Renal pelvis (tissue), 4 donors: ENCODE data around the gene CELF3. TPM values are rescaled to one million over a fixed set of nuclear protein-coding genes. Genes with fewer than 3 reads are reported as not detected.

ENCODE experiments used
- DNase-seq: peaks from one replicate; pipeline ENCODE4 v3.0.0-alpha.2; 2013
- polyA plus RNA-seq, 3 donors: library from polyadenylated mRNA; unstranded; fragments of 120-200 nt; gene quantifications; one replicate each; pipeline ENCODE4 v1.2.1, GENCODE V29; 2013; ENCODE audit not compliant: insufficient read length in 3 of 3

The CELF3 gene
- polyA plus RNA-seq, 3 donors, result 0.53 to 0.61 (median 0.58) TPM

DNA sequence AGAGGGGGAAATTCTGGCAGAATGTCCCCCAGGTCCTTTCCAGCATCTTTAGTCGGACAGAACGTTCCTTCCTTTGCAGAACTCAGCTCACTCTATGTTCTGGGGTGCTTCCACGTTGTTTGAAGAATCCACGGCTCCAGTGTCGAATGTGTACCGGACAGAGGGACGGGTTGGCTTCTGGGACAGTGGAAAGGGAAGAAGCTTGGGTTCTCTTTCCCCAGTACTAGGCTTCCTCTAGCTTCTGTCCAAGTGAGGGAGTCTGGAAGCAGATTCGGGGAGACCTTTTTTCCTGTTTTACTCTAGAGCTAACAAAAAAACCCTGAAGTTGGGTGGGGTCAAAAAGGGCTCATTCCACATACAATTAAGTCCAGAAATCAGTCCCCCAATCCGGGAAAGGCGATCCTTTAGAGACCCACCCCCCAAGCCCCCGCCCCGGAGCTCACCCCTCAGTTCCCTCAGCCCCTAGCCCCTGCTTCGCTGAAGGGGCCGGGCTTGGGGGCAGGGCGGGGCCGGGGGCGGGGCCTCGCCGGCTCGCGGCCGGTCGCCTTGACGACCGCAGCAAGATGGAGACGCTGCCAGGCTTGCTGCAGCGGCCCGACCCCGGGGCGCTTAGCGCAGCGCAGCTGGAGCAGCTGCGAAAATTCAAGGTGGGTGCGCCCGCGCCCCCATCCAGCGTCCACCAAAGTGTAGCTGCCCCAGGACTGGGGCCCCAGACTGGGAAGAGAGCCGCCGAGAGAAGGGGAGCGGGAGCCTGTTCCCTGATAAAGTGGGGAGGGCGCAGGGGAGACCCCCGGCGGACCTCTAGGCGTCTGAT, 4.6 kb upstream of the CELF3 start, which contains the start of gene RIIAD1:
TSS of gene RIIAD1 (plus strand) at position 549 of the 814 bp plus-strand sequence. CDS start at position 564, 15 bp downstream.
- no peak for DNase-seq

DNA sequence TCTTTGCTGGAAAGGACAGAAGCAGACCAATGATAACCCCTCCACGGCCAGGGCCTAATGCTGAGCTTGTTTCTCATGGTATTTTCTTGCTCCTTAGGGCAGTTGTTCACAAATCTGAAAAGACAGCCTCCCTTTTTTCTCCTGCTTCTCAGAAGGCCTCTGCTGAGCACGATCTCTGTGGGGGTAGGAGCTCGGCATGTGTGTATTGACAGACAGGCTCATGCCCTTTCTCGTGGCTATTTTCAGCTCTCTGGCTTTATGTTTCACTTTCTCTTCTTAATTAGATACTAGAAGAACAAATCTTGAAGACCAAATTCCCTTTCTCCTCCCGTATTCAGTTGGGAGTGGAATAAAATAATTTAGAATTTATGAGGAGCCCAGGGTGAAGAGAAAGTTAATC, 4.0 kb upstream of the CELF3 start:
- DNase-seq, result no peak

DNA sequence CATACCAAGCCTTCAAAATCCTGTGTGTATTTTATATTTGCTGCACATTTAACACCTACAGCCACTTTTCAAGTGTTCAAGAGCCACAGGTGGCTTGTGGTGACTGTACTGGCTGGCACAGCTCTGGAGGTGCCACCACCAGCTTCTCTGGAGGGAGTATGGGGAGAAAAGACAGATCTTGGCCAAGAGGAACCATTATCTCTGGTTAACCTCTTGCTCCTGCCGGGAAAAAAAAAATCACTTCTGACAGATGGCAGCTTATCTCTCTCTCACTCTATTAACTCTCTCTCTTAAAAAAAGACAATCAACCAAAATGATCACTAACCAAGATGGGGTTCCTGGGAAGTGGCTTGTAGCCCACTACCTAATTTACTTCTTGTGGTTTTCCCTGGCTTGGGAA, 3.5 kb upstream of the CELF3 start:
- DNase-seq, result no peak

DNA sequence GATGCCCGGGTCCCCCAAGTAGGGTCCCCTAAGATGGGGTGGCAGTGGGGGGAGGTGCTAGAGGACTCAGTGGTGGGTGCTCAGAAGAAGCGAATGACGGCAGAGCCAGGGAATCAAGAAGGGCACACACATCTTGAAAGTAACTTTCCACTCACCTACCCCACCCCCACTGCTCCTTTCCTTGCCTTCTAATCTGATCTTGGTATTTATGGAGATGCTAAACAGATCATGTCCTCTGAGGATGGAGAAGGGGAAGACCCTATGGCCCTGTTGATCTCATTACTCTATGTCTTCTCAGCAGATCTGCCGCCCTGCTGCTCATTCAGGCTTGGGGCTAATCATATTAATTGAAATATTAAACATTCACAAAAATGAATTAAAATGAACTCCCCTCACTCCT, 2.1 kb upstream of the CELF3 start:
- no peak for DNase-seq

DNA sequence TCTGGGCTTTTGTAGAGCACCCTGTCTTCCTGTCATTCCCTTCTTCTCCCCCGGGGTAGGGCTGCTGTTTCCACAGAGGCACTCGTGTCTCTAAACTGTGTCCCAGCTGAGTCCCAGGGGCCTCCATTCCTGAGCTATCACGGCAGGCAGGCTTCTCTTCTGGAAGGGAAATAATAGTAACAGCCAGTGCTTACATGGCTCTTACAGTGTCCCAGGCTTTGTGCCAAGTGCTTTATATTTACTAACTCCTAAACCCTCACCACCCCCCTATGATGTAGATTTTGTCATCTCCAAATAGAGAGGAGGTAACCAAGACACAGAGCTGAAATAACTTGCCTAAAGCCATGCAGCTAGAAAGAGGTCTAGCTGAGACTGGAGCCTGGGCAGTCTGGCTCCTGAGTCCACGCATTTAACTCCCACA, 1.4 kb upstream of the CELF3 start:
- no peak for DNase-seq

DNA sequence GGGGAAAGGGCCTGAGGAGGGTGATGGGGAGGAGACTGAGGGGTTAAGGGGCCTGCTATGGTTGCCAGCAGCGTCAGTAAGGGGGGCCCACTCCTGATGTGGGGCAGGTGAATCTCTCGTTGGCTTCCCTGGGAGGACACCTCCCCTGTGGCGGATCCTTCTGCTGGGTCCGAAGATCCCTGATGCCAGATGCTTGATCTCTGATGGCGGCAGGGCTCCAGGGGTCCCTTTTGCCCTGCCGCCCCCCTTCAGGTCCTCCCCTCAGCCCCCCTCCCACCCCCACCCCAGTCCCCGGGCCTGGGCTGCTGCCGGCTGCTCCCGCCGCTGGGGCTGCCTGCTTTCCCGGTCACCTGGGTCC, 219 bp downstream of the CELF3 start:
- no peak for DNase-seq

DNA sequence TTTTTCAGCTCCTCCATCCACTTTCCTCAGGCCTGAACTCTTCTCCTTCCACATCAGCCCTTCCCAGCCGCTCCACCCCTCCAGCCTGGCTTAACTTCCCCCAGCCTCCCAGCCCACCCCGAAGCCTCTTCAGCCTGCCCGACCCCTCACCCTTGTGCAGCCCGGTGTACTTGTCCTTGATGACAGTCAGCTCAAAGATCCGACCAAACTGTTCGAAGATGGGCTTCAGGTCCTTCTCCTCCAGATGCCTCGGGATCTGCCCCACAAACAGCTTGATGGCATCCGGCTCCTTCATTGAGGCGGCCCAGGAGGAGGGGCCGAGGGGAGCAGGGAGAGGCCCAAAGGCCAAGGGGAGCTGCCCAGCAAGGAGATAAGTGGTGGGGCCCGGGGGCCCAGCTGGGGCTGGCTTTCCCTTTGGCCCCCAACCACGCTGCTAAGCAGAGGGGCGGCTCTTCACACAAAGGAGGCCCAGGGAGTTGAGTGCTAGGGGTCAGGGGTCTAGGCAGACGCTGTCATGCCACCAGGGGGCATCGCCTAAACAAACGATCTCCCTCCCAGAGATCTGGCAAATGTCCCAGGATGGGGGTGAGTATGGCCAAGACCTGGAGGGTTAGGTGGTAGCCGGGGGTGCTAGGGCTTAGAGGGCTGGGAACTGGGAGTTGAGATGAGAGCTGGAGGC, 738 bp downstream of the CELF3 start:
- no peak for DNase-seq

DNA sequence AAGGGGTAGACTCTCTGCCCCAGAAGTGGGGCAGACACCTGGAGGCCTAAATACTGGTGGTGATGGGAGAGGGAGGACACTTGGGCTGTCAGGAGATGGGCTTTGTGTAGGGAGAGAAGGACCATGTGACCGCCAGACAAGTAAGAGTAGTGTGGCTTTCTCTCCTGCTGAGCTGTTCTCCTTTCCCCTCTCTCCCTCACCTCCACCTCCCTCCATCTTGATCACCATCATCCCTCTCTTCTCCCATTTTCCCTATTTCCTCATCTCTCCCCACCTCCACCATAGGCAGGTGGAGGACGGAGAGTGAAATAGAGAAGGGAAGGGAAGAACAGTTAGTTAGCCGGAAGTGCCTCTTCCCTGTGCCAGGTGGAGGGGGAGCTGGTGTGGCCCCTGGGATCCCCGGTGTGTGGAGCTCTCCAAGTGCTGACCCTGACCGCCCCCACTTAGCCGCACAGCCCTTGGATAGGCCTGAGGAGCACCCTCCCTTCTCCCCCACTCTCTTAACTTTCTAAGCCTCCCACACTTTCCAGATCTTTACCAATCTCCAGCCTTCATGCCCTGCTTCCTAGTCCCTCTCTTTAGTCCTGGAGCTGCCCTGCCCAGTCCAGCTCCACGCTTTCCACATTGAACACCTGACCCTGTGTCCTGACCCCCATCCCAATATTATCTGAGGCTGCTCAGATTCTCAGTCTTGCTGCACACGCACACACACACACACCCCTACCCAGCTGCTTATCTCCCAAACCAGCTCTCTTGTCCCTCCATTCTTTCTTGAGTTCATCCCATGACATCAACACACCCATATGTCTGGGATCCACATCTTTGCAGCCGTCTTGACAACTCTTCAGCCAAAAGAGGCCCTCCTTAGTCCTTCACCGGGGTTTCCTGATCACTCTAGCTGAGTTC, 1.5 kb downstream of the CELF3 start:
- no peak for DNase-seq

DNA sequence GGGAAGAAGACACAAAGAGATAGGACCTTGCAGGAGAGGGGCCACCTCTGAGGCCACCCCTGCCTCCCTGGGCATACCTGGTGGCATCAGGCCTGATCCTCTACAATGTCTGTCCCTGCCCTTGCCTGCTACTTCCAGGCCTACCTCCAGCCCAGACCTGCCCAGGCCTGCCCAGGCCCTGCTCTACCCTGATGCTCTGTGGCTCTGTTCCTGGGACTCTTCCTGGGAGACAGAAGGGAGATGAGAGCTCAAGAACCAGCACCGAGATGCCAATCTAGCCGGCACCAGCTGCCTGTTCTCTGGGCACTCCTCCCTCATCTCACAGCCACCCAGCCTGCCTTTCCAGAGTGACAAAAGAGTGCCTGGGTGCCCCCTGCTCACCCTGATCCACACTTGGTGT, 2.7 kb downstream of the CELF3 start:
- no peak for DNase-seq

DNA sequence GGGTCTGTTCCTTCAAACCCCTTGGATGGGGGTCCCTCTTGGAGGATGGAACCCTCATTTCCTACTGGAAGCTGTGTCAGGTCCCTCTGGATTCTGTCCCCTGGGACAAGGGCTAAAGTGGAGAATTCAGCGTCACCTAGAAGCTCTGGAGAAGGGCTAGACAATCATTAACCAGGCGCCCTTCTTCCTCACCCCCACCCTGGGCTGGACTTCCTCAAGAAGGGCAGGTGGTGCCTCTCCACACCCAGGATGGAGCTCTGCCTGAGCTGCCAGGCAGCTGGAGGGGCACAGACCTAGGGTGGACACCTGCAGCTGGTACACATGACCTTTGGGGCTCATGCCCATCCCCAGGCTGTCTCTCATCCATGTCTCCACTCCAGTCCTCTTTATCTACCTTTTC, 3.6 kb downstream of the CELF3 start:
- DNase-seq, result no peak

DNA sequence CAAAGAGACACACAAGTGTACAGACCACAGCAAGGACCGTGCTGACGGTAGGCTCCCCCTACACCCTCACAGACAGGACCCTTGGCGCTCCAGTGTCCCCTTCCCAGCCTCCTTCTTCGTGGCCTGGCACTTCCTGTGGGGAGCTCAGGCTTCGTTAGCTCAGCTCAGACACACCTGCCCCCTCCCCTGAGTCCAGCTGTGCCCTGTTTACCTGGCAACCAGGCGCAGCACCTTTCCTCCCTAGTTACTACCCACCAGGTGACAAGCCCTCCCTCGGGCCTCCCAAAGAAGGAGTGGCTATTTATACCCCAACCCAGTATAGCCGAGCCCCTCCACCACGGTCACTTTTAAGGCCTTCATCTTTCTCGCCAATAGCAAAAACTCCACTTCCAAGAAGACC, 4.7 kb downstream of the CELF3 start:
- DNase-seq, result no peak

DNA sequence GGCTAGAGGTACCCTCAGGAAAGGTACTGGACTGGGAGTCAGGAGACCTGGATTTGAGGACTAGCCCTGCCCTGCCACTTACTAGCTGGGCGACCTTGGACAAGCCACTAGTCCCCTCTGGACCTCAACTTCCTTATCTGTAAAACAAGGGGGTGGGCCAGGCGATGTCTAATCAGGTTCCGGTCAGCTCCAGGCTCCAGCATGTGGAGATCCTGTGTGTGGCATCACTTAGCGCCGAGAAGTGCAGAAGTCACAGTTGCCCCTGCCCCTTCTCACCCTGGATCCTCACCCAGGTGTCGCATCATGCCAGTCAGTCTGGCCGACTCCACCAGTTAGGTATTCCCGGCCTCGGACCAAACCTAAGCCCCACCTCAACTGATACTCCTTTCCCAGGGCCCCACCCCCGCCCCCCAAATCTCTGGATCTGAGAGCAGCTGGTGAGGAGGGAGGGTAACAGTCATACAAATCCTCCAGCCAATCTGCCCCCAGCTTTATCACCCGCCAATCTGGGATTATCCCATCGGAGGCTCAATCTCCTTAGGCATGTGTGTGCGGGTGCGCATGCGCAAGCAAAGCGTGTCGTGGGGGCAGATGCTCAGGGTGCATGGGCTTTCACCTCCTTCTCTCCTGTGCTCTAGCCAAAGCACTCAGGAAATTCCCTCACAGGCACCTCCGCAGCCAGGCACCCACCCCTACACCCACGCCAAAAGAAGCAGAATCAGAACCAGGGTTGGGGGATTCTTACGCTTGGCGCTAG, 5.4 kb downstream of the CELF3 start:
- no peak for DNase-seq

DNA sequence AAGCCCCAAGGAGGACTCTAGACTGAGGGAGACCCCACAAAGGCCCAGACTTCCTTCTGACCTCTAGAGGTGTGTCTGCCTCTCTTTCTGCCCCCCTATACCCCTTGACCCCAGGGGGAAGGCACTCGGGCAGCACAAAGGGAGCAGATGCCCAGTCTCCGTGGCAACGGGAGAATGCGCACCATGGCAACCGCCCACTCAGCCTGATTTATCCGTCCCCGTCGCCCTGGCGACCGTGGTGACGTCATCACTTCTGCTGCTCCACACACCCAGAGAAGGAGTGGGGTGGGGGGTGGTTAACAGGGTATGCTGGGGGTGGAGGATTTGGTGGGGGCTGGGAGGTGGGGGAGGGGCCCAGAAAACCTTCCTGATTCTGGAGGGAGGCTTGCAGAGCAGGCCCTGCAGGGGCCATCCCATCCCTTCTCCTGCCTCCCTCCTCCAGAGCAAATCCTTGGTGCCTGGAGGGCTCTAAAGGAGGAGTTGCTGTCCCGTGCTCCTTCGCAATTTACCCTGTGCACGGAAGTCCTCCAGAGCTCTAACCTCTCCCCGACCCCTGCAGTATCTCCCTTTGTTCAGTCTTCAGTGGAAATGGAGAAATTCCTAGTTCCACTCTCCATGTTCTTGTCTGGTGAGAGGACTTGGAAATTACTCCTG, 6.3 kb downstream of the CELF3 start:
- no peak for DNase-seq

DNA sequence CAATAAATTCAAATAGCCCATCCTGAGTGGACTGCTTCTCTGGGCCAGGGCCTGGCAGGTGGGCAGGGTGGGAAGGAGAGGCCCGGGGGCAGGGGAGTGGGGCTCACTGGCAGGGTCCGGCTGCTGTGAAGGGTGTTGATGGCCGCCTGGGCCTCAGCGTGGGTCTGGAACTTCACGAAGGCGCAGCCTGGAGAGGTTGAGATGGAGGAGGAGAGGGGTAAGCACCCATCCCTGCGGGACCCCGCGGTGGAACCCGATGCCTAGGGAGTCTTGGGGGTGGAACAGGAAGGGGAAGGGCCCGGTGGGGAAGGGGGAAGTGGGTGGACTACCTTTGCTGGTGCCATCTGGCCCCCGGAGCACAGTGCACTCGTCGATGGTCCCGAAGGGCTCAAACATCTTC, 7.7 kb downstream of the CELF3 start:
- DNase-seq, result no peak

DNA sequence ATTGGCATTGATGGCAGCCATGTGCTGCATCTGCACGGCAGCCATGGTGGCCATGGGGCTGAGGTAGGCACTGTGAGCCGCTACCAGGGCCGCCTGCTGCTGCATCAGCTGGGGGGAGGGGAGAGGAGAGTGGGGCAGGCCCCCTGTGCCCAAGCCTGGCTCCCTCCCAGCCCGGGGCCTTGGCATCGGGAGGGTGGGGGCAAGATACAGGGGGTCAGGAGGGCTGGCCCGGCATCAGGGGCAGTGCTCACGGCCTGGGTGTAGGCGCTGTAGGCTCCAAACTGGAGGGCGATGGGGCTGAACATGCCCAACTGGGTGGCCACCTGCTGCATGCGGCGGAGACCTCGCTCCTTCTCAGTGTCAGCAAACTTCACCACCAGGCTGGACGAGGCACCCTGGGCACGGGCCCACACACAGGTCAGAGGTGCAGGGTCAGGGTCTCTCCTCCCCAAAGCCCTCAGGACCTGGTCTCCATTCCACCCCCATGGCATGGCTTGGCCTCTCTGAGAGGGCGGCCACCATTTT, 9.0 kb downstream of the CELF3 start:
- DNase-seq, result no peak

DNA sequence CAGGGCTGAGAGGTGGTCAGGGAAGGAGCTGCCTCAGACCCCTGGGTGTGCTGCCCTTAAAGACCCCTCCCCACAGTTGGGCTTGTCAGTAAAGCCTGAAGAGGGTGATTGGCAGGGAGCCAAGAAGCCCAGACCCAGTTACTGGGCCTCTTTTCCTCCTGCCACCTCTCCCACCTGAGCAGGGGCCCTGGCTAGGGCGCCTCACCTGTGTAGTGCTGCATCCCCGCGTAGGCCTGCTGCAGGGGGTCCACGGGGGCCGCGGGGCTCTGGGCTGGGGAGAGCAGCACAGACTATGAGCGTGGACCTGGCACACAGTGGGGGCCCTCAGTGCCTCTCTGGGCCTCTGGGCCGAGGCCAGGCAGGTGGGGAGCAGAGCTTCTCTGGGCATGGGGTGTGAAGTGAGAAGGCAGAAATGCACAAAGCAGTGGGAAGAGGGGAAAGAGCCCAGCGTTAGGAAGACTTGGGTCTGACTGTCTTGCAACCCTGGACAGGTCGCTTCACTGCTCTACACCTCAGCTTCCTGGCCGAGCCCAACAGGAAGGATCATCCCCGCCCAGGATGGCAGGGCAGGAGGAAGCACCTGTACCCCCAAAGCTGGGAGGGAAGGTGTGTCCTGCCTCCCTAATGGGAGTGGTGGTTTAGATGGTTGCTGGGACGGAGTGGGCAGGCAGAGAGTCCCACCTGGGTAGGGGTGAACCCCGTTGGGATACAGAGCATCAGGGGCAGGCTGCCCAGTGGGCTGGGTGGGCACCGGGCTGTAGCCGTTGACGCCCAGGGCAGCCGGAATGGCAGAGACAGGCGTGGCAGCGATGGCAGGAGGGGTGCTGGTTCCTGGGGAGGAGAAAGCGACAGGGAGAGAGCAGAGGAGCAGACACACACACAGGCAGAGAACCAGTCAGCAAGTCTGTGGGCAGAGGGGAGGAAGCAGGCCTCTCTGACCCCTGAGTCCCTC, 9.9 kb downstream of the CELF3 start:
- no peak for DNase-seq

DNA sequence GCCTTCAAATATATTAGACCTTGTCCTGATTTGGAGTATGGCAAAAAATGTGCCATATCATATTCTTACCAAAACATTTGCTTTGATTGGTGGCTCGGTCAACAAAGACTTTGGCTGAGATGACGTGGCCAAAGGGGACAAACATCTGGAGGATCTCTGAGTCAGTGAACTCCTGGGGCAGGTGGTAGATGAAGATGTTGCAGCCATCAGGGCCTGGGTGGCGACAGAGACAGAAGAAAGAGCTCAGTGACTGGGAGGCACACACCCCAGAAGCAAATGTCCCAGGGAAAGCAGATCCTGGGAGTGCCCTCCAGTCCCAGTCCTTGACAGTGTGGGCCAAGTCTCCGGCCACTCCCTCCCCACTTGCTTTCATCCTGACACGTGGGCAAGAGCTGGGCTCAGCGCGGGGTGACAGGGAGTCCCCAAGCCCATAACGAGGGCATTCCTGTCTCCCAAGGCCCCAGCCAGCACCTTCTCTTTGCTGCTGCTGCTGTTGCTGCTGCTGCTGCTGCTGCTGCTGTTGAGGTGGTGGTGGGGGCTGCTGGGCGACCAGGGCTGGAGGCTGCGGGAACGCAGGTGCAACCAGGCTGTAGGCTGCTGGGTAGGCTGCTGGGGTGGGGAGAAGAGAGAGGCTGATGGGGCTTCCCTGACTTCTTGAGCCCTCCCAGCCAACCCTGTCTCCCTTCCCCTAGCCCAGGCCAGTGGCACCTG, 10.7 kb downstream of the CELF3 start:
- DNase-seq, result no peak

DNA sequence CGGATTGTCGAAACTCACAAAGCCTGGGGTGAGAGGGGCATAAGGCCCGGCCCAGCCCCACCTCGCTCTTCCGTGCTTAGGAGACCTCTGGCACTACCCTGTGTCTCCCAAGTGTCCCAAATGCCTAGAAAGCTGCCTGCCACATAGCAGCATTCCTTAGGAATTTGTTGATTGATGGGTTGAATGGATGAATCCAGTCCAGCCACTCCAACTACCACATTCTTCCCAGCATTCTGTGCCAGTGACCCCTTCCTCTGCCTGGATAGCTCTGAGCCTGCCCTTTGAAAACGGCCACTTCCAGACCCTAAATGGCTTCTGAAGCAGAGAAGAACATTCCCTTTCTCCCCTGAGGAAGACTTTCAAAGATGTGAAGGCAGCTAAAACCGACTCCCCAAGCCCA, 11.5 kb downstream of the CELF3 start:
- no peak for DNase-seq

DNA sequence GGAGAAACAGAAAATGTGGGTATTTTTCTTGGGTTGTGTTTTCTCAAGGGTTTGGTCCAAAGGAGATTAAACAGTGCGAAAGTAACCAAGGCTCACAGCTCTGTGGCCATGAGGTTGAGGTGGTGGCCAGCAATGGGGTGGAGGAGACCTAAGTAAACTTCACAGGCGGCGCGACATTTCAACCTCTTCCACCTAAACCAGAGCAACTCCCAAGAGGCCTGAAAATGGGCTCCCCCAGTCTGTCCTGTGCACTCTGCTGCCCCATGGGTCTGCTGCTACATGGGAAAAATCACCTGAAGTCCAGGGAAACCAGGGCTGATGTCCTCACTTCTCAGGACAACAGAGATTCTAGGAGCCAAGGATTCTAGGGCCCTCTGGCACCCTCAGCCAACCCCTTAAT, 12.4 kb downstream of the CELF3 start:
- DNase-seq, result no peak
